Mammary epithelial cell (primary cell): ENCODE data around the gene PIEZO2.

Experiments
- EZH2 ChIP-seq: IDR thresholded peaks from 2 replicates; pipeline ENCODE4 v1.6.1; 2012; ENCODE audit warnings: low read length, inconsistent platforms, borderline replicate concordance
- TF ChIP-seq, protein P1 (sequence below), 2 donors: IDR thresholded peaks in 1 of 2; conservative IDR thresholded peaks in 1 of 2; 2 replicates each; pipeline ENCODE4 v1.5.1; 2011 to 2012; ENCODE audit warnings: inconsistent platforms in 2 of 2, low read length in 2 of 2, mild to moderate bottlenecking in 2 of 2, control low read depth in 1 of 2, low read depth in 1 of 2; ENCODE audit not compliant: insufficient read depth in 1 of 2; ENCODE audit errors: extremely low read depth in 1 of 2

DNA sequence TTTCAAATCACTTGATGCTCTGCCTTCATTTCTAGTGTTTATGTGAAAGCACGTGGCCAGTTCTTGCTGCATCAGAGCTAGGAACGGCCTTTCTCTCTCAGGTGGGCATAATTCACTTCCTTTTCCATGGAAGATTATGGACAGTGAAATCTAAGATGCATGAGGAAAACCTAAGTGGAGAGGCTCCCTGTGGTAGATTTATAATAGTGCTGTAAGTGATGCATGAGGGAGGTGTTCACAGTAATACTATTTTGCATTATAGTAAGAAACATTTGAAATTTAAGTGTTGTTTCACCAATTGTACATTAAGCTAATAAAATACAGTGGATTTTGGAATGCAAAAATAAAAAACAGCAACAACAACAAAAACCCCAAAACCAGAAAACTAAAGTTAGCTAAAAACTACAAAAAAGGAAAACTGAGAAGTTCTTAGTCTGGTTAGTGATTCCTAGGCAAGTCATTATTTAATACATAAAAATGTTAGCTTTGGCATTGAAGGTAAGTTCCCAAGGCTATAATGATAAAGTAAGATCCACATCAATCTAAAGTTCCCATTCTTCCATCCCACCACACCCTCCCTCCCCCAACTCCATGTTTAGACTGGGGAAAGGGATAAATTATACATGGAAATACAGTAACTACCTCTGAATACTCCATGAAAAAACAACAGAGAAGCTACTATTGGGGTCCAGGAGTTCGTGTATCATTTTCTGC lies 469.7 kb downstream of the PIEZO2 start:
- TF ChIP-seq, protein P1, sequence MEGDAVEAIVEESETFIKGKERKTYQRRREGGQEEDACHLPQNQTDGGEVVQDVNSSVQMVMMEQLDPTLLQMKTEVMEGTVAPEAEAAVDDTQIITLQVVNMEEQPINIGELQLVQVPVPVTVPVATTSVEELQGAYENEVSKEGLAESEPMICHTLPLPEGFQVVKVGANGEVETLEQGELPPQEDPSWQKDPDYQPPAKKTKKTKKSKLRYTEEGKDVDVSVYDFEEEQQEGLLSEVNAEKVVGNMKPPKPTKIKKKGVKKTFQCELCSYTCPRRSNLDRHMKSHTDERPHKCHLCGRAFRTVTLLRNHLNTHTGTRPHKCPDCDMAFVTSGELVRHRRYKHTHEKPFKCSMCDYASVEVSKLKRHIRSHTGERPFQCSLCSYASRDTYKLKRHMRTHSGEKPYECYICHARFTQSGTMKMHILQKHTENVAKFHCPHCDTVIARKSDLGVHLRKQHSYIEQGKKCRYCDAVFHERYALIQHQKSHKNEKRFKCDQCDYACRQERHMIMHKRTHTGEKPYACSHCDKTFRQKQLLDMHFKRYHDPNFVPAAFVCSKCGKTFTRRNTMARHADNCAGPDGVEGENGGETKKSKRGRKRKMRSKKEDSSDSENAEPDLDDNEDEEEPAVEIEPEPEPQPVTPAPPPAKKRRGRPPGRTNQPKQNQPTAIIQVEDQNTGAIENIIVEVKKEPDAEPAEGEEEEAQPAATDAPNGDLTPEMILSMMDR (conservative IDR thresholded peaks at IDR 0.05 in 1 of 2, IDR thresholded peaks at IDR 0.05 in 1 of 2; ENCODE audit: extremely low read depth in 1 of 2, insufficient read depth in 1 of 2, low read depth in 1 of 2, low read length in 2 of 2) = no peak
- no peak for TF ChIP-seq EZH2
